Upper lobe of left lung (tissue), 6 donors: ENCODE results near the gene ZNF117. TPM values are rescaled to one million over a fixed set of nuclear protein-coding genes. Genes with fewer than 3 reads are reported as not detected.
A peak's percentile ranks its signal among the peaks of the same experiment; 100 is the strongest.
"Not testable (repeated sequence)": the region's sequence is repeated elsewhere in the genome, so short reads cannot be mapped to it uniquely, and the experiment has no call there.

Experiments
- ATAC-seq, 2 donors: fragments of 200-7000 bp; cut with Tn5 transposase; one replicate each; pipeline ENCODE4 v1.9.1; 2022; ENCODE audit warnings: mild to moderate bottlenecking in 2 of 2, moderate library complexity in 2 of 2; ENCODE audit not compliant: low FRiP score in 2 of 2
- DNase-seq, 2 donors: peaks; one replicate each; pipeline ENCODE4 v3.0.0-alpha.2; 2019 to 2020
- H3K27ac ChIP-seq, 4 donors: fragments of 200-600 bp; sonication (generic); one replicate each; pipeline ENCODE4 v1.5.1; 2016 to 2019
- H3K27me3 ChIP-seq, 4 donors: fragments of 200-600 bp; sonication (generic); one replicate each; pipeline ENCODE4 v1.5.1; 2017 to 2019
- H3K36me3 ChIP-seq, 4 donors: fragments of 200-600 bp; sonication (generic); one replicate each; pipeline ENCODE4 v1.5.1; 2016 to 2019
- H3K4me1 ChIP-seq, 4 donors: fragments of 200-600 bp; sonication (generic); one replicate each; pipeline ENCODE4 v1.5.1; 2018 to 2019
- H3K4me3 ChIP-seq, 4 donors: fragments of 200-600 bp; sonication (generic); one replicate each; pipeline ENCODE4 v1.5.1; 2017 to 2019; ENCODE audit warnings: mild to moderate bottlenecking in 2 of 4, moderate library complexity in 1 of 4
- H3K9me3 ChIP-seq, 4 donors: fragments of 200-600 bp; sonication (generic); one replicate each; pipeline ENCODE4 v1.5.1; 2018 to 2019
- CTCF ChIP-seq, 6 experiments: fragments of 450-650 bp in 4 of 6; fragments of 200-600 bp in 2 of 6; sonication (generic) in 2 of 6; IDR thresholded peaks; one replicate each; pipeline ENCODE4 v1.5.1; 2016 to 2019; ENCODE audit warnings: antibody characterized with exemption in 6 of 6
- EP300 ChIP-seq, 4 donors: sonication (generic); formaldehyde crosslinking; IDR thresholded peaks; one replicate each; pipeline ENCODE4 v1.5.1; 2017; ENCODE audit warnings: antibody characterized with exemption in 4 of 4, control low read depth in 2 of 4
- POLR2A ChIP-seq, 4 donors: fragments of 450-650 bp; IDR thresholded peaks; one replicate each; pipeline ENCODE4 v1.5.1; 2016 to 2017; ENCODE audit warnings: antibody characterized with exemption in 4 of 4, mild to moderate bottlenecking in 2 of 4
- POLR2AphosphoS5 ChIP-seq, 2 donors: sonication (generic); formaldehyde crosslinking; IDR thresholded peaks; one replicate each; pipeline ENCODE4 v1.5.1; 2017; ENCODE audit warnings: antibody characterized with exemption in 2 of 2
- WGBS, 2 donors: methylation state at CpG; one replicate each; pipeline ENCODE4 v1.1.5; 2017 to 2018; 5-methylcytosine and 5-hydroxymethylcytosine counted together
- total RNA-seq, 6 donors: library from RNA; depleted of rRNA in 4 of 6; stranded (reverse); fragments of >200 nt in 4 of 6; gene quantifications; one replicate each; pipeline versions ENCODE4 v1.1.0 to v1.2.1, GENCODE V29; 2016 to 2021
- donor health status: DM: no; HTN: no; CAD: no; lungs with moderate emphysema.
- donor health status: DM: no; HTN: yes; CAD: no; lungs with severe emphysema.

ZNF117 gene
- total RNA-seq, 6 donors from 2014 or later, result 9.4 to 34.4 (median 10.4) TPM

DNA sequence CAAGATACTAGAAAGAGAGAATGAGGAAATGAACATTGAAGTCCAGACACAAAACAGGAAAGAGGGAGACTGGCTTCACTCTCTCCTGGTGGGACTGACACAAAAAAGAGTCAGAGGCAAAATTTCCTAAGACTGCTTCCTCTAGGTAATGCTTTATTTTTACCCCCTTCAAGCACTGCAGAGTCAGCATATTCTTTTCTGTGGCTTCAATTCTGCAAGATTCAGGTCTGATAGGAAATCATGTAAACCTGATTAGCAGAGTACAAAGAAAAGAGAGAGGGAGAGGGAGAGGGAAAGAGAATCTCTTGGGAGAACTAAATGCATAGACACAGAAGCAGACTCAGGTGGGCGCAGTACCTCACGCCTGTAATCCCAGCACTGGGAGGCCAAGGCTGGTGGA lies 18.6 kb upstream of the ZNF117 start:
- not testable (repeated sequence) for H3K27me3 ChIP-seq, H3K9me3 ChIP-seq, H3K4me3 ChIP-seq, DNase-seq, ATAC-seq, H3K36me3 ChIP-seq, H3K27ac ChIP-seq
- 84 to 100% methylated on average over 2 of the region's 2 CpGs for WGBS, 2 donors
- H3K4me1 ChIP-seq, result peaks cover 14 to 21% (median 18%) of the 10 kb centered on the region in 4 donors

DNA sequence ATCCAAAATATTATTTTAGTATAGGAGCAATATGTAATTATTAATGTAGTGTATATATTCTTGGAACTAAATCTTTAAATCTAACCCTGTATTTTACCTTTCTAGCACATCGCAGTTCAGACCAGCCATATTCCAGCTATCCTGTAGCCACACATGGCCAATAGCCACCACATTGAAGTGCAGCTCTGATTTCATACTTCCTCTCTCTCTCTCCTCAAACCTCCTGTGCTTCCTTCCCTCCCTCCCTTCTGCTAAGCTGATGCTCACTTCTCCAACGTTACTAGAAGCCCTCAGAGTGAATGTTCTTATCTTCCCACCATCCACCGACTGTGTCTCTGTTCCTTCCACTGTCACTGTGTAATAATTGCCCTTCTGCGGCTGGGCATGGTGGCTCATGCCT lies 16.2 kb upstream of the ZNF117 start:
- H3K27me3 ChIP-seq, H3K9me3 ChIP-seq, DNase-seq, H3K36me3 ChIP-seq: not testable (repeated sequence)
- ATAC-seq, result peak; percentile 40 to 47
- Histone ChIP-seq H3K4me3 (peak overlapping the region in 3 of 4 donors; percentile 72 to 81 (median 76)), H3K27ac (peak overlapping the region in 3 of 4 donors; percentile 76 to 94 (median 92)), H3K4me1 (peaks cover 19 to 44% (median 28%) of the 10 kb centered on the region in 4 donors)
- 38 to 53% methylated on average over 4 of the region's 4 CpGs for WGBS, 2 donors

- H3K27me3 ChIP-seq, result no peaks in the 10 kb centered on the region
- peaks cover 0 to 7% (median 0%) of the 10 kb centered on the region in 4 donors for H3K36me3 ChIP-seq
- ATAC-seq (peak; percentile 98 to 99), DNase-seq (peak; percentile 85 to 99)
- H3K4me1 ChIP-seq, result peaks cover 19 to 45% (median 31%) of the 10 kb centered on the region in 4 donors
- 0 to 1% methylated on average over 15 to 24 of the region's 33 CpGs for WGBS, 2 donors
- peak within 1 kb of the TSS; percentile 76 to 94 (median 88) for H3K27ac ChIP-seq
- no peaks in the 10 kb centered on the region for H3K9me3 ChIP-seq
- TF ChIP-seq POLR2A (IDR thresholded peaks at IDR 0.05), result peak in 3 of 4 donors; percentile 91 to 98 (median 97)
- TF ChIP-seq EP300 (IDR thresholded peaks at IDR 0.05), result no peak
- TF ChIP-seq POLR2AphosphoS5 (IDR thresholded peaks at IDR 0.05), result peak; percentile 96 to 98
- TF ChIP-seq CTCF (IDR thresholded peaks at IDR 0.05), result peak in 1 of 6 experiments; percentile 9
- H3K4me3 ChIP-seq, result peak within 1 kb of the TSS; percentile 72 to 81 (median 76)
Measured at GRCh38 chr7:65006094-65006992, 15.5 kb upstream of the ZNF117 start, which contains the start of gene ERV3-1. ERV3-1 (minus strand) TSS chr7:65006687; CDS start chr7:64993026, 13,661 bp downstream.

GRCh38 chr7:65004575-65004974 lies 13.7 kb upstream of the ZNF117 start:
- Histone ChIP-seq H3K36me3 (peaks cover 0 to 7% (median 0%) of the 10 kb centered on the region in 4 donors), H3K4me3 (peak overlapping the region in 3 of 4 donors; percentile 72 to 81 (median 76)), H3K27ac (no peak overlapping the region), H3K4me1 (peaks cover 29 to 54% (median 35%) of the 10 kb centered on the region in 4 donors), H3K9me3 (no peaks in the 10 kb centered on the region), H3K27me3 (no peaks in the 10 kb centered on the region)
- ATAC-seq (no peak), DNase-seq (no peak)
- 56 to 72% methylated on average over 1 of the region's 1 CpG for WGBS, 2 donors
- TF ChIP-seq CTCF (IDR thresholded peaks at IDR 0.05) (no peak), POLR2A (IDR thresholded peaks at IDR 0.05) (no peak), POLR2AphosphoS5 (IDR thresholded peaks at IDR 0.05) (no peak), EP300 (IDR thresholded peaks at IDR 0.05) (no peak)

- H3K27ac ChIP-seq, result peak overlapping the region in 1 of 4 donors; percentile 60
- no peak overlapping the region for H3K4me3 ChIP-seq
- 88 to 91% methylated on average over 2 of the region's 2 CpGs for WGBS, 2 donors
- H3K36me3 ChIP-seq, result peaks cover 0 to 12% (median 0%) of the 10 kb centered on the region in 4 donors
- peaks cover 33 to 62% (median 42%) of the 10 kb centered on the region in 4 donors for H3K4me1 ChIP-seq
- ATAC-seq, result no peak
- DNase-seq, result no peak
- peaks cover 0 to 8% (median 2%) of the 10 kb centered on the region in 4 donors for H3K9me3 ChIP-seq
- TF ChIP-seq POLR2A (IDR thresholded peaks at IDR 0.05), result no peak
- TF ChIP-seq POLR2AphosphoS5 (IDR thresholded peaks at IDR 0.05), result no peak
- TF ChIP-seq CTCF (IDR thresholded peaks at IDR 0.05), result no peak
- TF ChIP-seq EP300 (IDR thresholded peaks at IDR 0.05), result no peak
- H3K27me3 ChIP-seq, result no peaks in the 10 kb centered on the region
Measured at GRCh38 chr7:65002972-65003585, 12.2 kb upstream of the ZNF117 start.
